AG09319 (cell line): Measurements from ENCODE around the gene OR1M1.
A peak's percentile ranks its signal among the peaks of the same experiment; 100 is the strongest.

ENCODE experiments used
- DNase-seq: peaks from one replicate; pipeline ENCODE4 v3.0.0-alpha.2; 2010; ENCODE audit warnings: low read depth; ENCODE audit errors: extremely low read depth
- TF ChIP-seq, protein P1 (sequence below): IDR thresholded peaks from 2 replicates; pipeline ENCODE4 v1.5.1; 2011; ENCODE audit warnings: low read depth, mild to moderate bottlenecking, inconsistent platforms, low read length, moderate library complexity

OR1M1 gene

DNA sequence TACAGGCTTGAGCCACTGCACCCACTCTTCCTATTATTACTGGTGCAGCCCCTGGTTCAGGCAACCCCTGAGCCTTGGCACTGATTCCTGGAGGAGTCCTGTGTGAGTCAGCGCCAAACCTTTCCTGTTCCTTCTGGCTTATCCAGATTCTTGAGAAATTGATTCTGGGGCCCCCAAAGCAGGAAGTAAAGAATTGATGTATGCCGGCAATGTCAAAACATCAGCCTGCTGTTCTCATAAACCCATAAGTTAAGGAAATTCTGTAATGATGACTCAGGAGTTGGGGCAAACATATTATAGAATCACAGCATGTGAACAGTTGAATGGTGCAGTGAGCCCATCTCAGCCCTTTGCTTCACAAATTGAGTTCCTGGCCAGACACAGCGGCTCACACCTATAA lies 41.3 kb downstream of the OR1M1 start:
- no peak for DNase-seq
- TF ChIP-seq, protein P1, sequence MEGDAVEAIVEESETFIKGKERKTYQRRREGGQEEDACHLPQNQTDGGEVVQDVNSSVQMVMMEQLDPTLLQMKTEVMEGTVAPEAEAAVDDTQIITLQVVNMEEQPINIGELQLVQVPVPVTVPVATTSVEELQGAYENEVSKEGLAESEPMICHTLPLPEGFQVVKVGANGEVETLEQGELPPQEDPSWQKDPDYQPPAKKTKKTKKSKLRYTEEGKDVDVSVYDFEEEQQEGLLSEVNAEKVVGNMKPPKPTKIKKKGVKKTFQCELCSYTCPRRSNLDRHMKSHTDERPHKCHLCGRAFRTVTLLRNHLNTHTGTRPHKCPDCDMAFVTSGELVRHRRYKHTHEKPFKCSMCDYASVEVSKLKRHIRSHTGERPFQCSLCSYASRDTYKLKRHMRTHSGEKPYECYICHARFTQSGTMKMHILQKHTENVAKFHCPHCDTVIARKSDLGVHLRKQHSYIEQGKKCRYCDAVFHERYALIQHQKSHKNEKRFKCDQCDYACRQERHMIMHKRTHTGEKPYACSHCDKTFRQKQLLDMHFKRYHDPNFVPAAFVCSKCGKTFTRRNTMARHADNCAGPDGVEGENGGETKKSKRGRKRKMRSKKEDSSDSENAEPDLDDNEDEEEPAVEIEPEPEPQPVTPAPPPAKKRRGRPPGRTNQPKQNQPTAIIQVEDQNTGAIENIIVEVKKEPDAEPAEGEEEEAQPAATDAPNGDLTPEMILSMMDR = no peak

DNA sequence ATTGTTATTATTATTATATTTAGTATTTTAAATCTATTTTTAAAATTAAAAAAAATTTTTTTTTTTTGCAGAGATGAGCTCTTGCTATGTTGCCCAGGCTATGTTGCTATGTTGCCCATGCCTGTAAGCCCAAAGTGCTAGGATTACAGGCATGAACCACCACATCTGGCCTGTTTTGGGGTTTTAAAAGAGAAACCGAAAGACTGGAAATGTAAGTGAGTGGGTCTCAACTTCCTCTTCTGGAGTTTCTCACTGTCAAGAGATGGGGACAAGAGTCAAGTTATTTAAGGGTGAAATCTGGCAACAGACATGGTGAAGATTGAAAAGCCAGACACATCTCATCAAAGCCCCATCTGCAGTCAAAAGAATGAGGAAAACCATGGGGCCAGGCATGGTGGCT lies 44.1 kb downstream of the OR1M1 start:
- no peak for DNase-seq
- TF ChIP-seq, protein P1 = no peak

DNA sequence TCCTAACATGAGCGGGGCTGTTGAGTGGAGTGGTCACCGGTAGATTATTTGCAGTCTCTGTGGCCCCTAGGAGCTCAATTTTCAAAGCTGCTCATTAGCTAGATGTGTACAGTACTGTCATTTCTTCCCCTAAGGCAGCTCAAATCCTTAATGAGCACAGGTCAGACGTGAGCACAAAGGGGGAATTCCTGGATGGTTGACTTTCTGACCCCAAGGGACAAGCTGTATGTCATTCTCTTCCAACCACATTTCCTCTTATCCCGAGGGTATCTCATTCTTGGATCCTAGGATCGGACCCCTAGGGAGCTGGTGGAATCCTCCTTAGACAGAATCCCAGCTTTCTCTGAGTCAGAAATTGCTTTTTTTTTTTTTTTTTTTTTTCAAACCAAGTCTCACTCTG lies 45.6 kb downstream of the OR1M1 start:
- DNase-seq = no peak
- TF ChIP-seq, protein P1 = no peak

DNA sequence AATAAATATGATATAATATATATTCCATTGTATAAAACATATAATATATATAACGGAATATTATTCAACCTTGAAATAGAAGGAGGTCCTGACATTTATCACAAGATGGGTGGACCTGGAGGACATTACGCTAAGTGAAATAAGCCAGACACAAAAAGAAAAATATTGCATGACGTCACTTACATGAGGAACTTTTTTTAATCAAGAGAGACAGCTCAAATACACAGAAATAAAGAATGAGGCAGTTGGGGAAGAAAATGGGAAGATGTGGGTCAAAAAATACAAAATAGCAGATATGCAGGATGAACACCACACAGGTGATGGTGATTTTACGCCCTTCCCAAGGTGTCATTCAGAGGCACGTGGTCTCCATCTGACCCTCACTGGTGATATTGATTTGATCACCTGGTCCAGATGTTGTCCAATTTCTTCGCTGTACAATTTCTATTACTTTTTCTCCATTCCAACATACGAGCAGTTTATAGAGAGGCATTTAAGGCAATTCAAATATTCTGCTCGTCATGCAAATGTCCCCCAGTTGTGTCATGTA lies 52.8 kb downstream of the OR1M1 start:
- TF ChIP-seq, protein P1 = no peak
- no peak for DNase-seq

DNA sequence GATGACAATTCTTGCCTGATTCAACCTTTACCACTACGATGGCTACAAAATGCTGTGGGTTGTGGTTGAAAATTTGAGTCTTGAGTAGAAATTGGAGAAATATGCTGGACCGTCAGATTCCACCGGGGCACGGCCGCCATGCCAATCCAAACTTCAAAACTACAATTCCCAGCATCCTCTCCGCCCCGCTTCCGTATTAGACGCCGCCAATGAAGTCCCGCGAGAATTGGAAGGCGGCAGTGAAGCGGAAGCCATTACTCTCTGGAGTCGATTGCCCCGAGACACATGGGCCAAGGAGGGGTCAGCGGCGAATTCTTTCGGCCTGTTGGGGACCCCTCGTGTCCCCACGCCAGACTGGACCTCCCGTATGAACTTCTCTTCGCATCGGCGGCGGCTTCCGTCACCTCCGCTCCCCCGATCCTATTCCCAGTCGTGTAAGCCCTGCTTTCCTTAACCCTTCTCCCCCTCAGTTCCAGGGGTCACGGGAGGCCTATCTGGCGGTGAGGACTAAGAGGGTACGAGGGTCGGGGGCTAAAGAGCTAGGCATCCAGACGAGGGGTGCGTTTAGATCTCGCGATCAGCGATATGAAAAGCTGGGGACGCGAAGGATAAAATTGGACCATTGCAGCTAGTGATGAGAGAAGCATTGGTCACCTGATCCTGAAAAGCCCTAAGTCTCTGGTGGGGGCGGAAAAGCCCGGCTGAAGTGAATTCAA lies 53.5 kb downstream of the OR1M1 start, which contains the start of gene ZNF317:
Gene ZNF317 (plus strand): TSS at position 239 of the 716 bp plus-strand sequence. CDS start 15,620 bp downstream, outside the sequence.
- TF ChIP-seq, protein P1 = no peak
- DNase-seq = peak; percentile 76

DNA sequence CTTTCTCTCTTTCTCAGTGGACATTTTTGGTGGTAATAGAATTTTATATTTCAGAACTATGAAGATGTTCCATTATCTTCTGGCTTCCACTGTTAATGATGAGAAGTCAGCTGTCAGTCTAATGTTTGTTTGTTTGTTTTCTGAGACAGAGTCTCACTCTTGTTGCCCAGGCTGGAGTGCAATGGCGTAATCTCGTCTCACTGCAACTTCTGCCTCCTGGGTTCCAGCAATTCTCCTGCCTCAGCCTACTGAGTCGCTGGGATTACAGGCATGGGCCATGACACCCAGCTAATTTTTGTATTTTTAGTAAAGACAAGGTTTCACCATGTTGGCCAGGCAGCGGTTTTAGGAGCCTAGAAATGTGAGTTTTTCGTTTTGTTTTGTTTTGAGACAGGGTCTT lies 58.1 kb downstream of the OR1M1 start:
- no peak for DNase-seq
- TF ChIP-seq, protein P1 = no peak
